ENCODE measurements around the gene FZD1.
A peak's percentile ranks its signal among the peaks of the same experiment; 100 is the strongest.

Gene FZD1

GRCh38 chr7:91286432-91286831 is 22.2 kb downstream of the FZD1 start:
- H3K36me3 ChIP-seq = no peaks in the 10 kb centered on the region
- H3K9me3 ChIP-seq = no peaks in the 10 kb centered on the region
- no peaks in the 10 kb centered on the region for H3K4me1 ChIP-seq
- DNase-seq = peak; percentile 8
- no peak for TF ChIP-seq CTCF (IDR thresholded peaks at IDR 0.05; ENCODE audit: low read depth, low read length)
- H3K4me3 ChIP-seq (ENCODE audit: low read depth, low read length) = no peak overlapping the region
- no peaks in the 10 kb centered on the region for H3K27me3 ChIP-seq

GRCh38 chr7:91287371-91288084 is 23.3 kb downstream of the FZD1 start:
- no peak for DNase-seq
- TF ChIP-seq CTCF (IDR thresholded peaks at IDR 0.05; ENCODE audit: low read depth, low read length) = no peak
- no peaks in the 10 kb centered on the region for H3K36me3 ChIP-seq
- H3K9me3 ChIP-seq = no peaks in the 10 kb centered on the region
- no peaks in the 10 kb centered on the region for H3K4me1 ChIP-seq
- no peak overlapping the region for H3K4me3 ChIP-seq (ENCODE audit: low read depth, low read length)
- no peaks in the 10 kb centered on the region for H3K27me3 ChIP-seq

GRCh38 chr7:91288208-91288824 is 24.1 kb downstream of the FZD1 start:
- no peak overlapping the region for H3K4me3 ChIP-seq (ENCODE audit: low read depth, low read length)
- no peaks in the 10 kb centered on the region for H3K9me3 ChIP-seq
- no peaks in the 10 kb centered on the region for H3K36me3 ChIP-seq
- no peaks in the 10 kb centered on the region for H3K4me1 ChIP-seq
- peak; percentile 25 for DNase-seq
- no peaks in the 10 kb centered on the region for H3K27me3 ChIP-seq
- peak; percentile 36 for TF ChIP-seq CTCF (IDR thresholded peaks at IDR 0.05; ENCODE audit: low read depth, low read length)

- Histone ChIP-seq H3K27me3 (no peaks in the 10 kb centered on the region), H3K4me1 (no peaks in the 10 kb centered on the region), H3K9me3 (no peaks in the 10 kb centered on the region), H3K36me3 (no peaks in the 10 kb centered on the region), H3K4me3 (ENCODE audit: low read depth, low read length) (no peak overlapping the region)
- DNase-seq = no peak
- no peak for TF ChIP-seq CTCF (IDR thresholded peaks at IDR 0.05; ENCODE audit: low read depth, low read length)
Measured at GRCh38 chr7:91289633-91290254, 25.5 kb downstream of the FZD1 start.

GRCh38 chr7:91291302-91291701 is 27.1 kb downstream of the FZD1 start:
- no peak for DNase-seq
- Histone ChIP-seq H3K4me3 (ENCODE audit: low read depth, low read length) (no peak overlapping the region), H3K9me3 (no peaks in the 10 kb centered on the region), H3K36me3 (no peaks in the 10 kb centered on the region), H3K27me3 (no peaks in the 10 kb centered on the region), H3K4me1 (no peaks in the 10 kb centered on the region)
- no peak for TF ChIP-seq CTCF (IDR thresholded peaks at IDR 0.05; ENCODE audit: low read depth, low read length)

- Histone ChIP-seq H3K9me3 (no peaks in the 10 kb centered on the region), H3K4me1 (no peaks in the 10 kb centered on the region)
- no peak for TF ChIP-seq CTCF (IDR thresholded peaks at IDR 0.05; ENCODE audit: low read depth, low read length)
Measured at GRCh38 chr7:91291902-91292301, 27.7 kb downstream of the FZD1 start.

More at GRCh38 chr7:91291902-91292301, 27.7 kb downstream of the FZD1 start:
- H3K4me3 ChIP-seq (ENCODE audit: low read depth, low read length) = no peak overlapping the region
- H3K36me3 ChIP-seq = no peaks in the 10 kb centered on the region
- H3K27me3 ChIP-seq = no peaks in the 10 kb centered on the region
- DNase-seq = no peak
